Ectodermal cell (in vitro differentiated cells): ENCODE results near the gene SPCS1.

Source experiments
- H3K27ac ChIP-seq: 2 replicates; pipeline ENCODE4 v1.7.0; 2013; ENCODE audit warnings: mild to moderate bottlenecking, low read depth, low read length; ENCODE audit not compliant: insufficient read depth, poor library complexity, severe bottlenecking
- H3K27me3 ChIP-seq: 2 replicates; pipeline ENCODE4 v1.7.0; 2013; ENCODE audit warnings: mild to moderate bottlenecking, low read length; ENCODE audit not compliant: insufficient read depth, control insufficient read depth, poor library complexity, severe bottlenecking
- H3K36me3 ChIP-seq: one replicate; pipeline ENCODE4 v1.7.0; 2013; ENCODE audit warnings: low read length; ENCODE audit not compliant: control insufficient read depth, insufficient read depth
- H3K4me1 ChIP-seq: one replicate; pipeline ENCODE4 v1.7.0; 2013; ENCODE audit warnings: low read length; ENCODE audit not compliant: control insufficient read depth, insufficient read depth
- H3K4me3 ChIP-seq: 2 replicates; pipeline ENCODE4 v1.7.0; 2013; ENCODE audit warnings: low read depth, low read length, control low read depth; ENCODE audit not compliant: insufficient read depth
- H3K9me3 ChIP-seq: 2 replicates; pipeline ENCODE4 v1.7.0; 2013; ENCODE audit warnings: mild to moderate bottlenecking, low read length, moderate library complexity; ENCODE audit not compliant: control insufficient read depth
- WGBS, 2 experiments: methylation state at CpG; one replicate each; pipeline ENCODE4 v1.1.7; 2013; ENCODE audit warnings: missing lambda C conversion rate in 2 of 2; 5-methylcytosine and 5-hydroxymethylcytosine counted together

SPCS1 gene

DNA sequence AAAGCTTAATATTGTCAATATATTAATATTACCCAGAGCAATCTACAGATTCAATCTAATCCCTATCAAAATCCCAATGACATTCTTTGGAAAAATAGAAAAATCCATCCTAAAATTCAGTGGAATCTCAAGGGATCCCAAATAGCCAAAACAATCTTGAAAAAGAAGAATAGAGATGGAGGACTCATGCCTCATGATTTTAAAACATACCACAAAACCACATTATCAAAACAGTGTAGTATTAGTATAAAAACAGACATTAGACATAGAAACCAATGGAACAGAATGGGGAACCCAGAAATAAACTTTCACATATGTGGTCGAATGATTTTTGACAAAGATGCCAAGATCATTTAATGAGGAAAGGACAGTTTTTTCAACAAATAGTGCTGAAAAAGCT, 50.2 kb downstream of the SPCS1 start:
- 95 to 100% methylated on average over 1 of the region's 1 CpG for WGBS, 2 experiments
- H3K4me1 ChIP-seq = no peaks in the 10 kb centered on the region
- no peaks in the 10 kb centered on the region for H3K9me3 ChIP-seq
- no peak overlapping the region for H3K4me3 ChIP-seq
- peaks cover 29% of the 10 kb centered on the region for H3K36me3 ChIP-seq
- no peaks in the 10 kb centered on the region for H3K27me3 ChIP-seq
- H3K27ac ChIP-seq = no peak overlapping the region
